Astrocyte of the hippocampus (primary cell): ENCODE results near the gene CFTR.
A peak's percentile ranks its signal among the peaks of the same experiment; 100 is the strongest.
"Not testable (repeated sequence)": the region's sequence is repeated elsewhere in the genome, so short reads cannot be mapped to it uniquely, and the experiment has no call there.

Experiments
- DNase-seq: peaks from one replicate; pipeline ENCODE4 v3.0.0; 2011; ENCODE audit warnings: low read depth, low spot score

CFTR gene

GRCh38 chr7:117686311-117686935 is 206.6 kb downstream of the CFTR start:
- DNase-seq, result no peak

DNA sequence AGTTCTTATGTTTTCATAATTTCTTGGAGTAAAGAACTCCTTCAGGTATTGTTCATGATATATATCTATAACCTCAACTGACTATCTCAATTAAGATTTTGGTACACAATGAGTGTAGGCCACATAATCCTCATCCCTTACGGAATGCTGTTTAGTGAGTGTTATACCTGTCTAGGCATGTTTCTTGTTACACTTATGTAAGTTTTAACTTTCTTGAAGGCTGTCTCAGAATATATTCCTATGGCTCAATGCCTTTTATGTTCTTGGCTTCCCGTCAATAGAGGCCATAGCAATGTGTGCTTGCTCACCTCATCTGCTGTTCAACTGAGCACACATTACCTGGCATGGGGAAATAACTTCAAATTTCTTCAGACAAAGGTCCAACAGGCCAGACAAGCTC is 208.3 kb downstream of the CFTR start:
- DNase-seq, result no peak

GRCh38 chr7:117689406-117689805 is 209.6 kb downstream of the CFTR start:
- no peak for DNase-seq

- DNase-seq, result no peak
Observed at GRCh38 chr7:117690147-117690546, 210.3 kb downstream of the CFTR start.

- DNase-seq, result no peak
Observed at GRCh38 chr7:117692338-117692737, 212.5 kb downstream of the CFTR start.

- DNase-seq, result no peak
Observed at GRCh38 chr7:117698018-117698417, 218.2 kb downstream of the CFTR start.

DNA sequence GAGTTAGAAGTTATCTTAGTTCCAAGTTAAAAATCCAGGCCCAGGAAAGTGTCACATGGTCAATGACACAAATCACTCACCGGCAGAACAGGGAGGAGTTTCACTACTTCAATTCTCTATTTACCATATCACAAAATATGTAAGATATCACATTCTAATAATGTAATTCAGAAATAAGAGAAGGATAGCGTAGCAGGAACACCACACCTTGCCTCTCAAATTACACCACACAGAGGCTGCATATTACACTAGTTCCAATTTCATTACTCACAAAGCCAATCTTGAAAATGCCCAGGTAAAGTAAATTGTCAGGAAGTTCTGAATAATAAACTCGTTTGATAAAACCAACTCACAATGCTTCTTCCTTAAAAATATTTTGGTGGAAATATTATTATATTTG is 224.2 kb downstream of the CFTR start:
- no peak for DNase-seq

DNA sequence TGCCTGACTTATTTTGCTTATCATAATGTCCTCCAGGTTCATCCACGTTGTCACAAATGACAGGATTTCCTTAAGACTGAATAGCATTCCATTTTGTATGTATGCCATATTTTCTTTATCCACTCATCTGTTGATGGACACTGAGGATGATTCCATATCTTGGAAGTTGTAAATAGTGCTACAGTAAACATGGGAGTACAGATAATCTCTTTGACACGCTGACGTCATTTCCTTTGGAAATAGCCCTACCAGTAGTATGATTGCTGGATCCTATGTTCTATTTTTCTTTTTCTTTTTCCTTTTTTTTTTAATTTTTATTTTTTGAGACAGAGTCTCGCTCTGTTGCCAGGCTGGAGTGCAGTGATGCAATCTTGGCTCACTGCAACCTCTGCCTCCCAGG is 225.8 kb downstream of the CFTR start:
- no peak for DNase-seq

DNA sequence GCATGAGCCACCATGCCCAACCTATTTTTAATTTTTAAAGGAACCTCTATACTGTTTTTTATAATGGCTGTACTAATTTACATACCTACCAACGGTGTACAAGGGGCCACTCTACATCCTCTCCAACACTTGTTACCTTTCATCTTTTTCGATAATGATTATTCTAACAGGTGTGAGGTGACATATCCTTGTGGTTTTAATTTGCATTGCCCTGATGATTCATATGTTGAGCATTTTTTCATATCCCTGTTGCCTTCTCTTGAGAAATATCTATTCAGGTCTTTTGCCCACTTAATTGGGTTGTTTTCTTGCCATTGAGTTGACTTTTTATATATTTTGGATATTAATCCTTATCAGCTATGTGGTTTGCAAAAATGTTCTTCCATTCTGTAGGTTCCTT is 226.4 kb downstream of the CFTR start:
- no peak for DNase-seq

GRCh38 chr7:117707080-117707479 is 227.3 kb downstream of the CFTR start:
- DNase-seq, result no peak

GRCh38 chr7:117708173-117708572 is 228.3 kb downstream of the CFTR start:
- DNase-seq, result not testable (repeated sequence)

- DNase-seq, result no peak
Observed at GRCh38 chr7:117711556-117711955, 231.7 kb downstream of the CFTR start.

DNA sequence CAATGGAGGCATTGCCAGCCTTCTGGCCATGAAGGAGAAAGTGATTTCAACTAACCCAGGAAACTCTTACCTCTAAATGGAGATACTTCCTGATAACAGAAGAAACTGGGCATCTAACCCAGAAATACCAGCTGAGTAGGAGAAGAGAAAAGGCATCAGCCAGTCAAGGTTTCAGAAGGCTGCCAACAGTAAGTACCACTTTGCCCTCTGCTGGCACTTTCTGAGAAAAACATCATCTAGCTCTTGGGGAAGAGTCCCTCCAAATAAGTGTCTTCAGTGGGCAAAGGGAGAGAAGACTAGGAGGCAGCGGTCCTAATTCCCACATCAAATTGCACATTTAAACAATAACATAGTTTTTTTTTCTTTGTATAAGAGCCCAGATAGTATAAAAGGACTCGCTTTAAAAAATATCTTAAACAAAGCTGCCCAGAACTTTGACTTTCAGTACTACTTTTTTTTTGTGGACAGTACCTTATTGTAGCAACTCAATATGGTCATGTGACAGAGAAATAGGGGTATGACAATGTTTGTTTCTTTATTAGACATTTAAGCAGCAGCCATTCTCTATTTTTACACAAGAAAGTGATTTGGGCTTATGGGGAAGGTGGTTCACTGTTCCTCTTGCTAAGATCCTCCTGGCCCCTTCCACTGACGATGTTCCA is 236.1 kb downstream of the CFTR start:
- DNase-seq, result peak; percentile 76

DNA sequence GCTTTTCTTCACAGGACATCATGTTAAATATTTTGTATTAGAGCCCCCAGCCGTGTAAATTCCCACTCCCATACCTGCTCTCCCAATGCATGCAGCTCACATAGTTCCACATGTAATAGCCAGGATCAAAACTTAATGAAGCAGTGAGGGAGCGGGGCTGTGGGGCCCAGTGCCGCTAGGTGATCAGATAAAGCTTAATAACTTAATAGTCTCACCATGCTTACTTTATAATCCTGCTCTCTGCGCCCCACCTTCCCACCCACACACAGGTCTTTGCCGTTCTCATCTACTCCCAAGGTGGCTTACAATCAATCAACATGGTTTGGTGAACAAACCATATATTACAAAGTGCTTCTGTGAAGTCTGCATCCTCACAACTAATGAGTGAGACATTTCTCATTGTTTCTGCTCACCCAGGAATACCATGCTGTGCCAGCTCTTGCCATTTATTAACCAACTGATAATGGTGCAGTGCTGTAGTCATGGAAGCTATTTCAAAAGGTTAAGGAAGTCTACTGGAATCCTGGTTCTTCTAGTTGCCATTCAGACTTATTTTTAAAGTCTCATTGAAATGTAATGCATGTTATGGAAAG is 237.0 kb downstream of the CFTR start:
- no peak for DNase-seq

- no peak for DNase-seq
Observed at GRCh38 chr7:117717357-117717756, 237.5 kb downstream of the CFTR start.
